IPS-18c (cell line): ENCODE measurements around the gene CCSER1.

Experiments used
- H3K4me3 ChIP-seq: 2 replicates; pipeline ENCODE4 v1.7.0; 2013; ENCODE audit warnings: low read depth, mild to moderate bottlenecking, low read length, moderate library complexity; ENCODE audit not compliant: insufficient read depth
- H3K9me3 ChIP-seq: one replicate; pipeline ENCODE4 v1.6.1; 2013; ENCODE audit warnings: mild to moderate bottlenecking, low read length, moderate library complexity; ENCODE audit not compliant: control insufficient read depth, insufficient read depth

CCSER1 gene

GRCh38 chr4:91485415-91485814 lies 1358.2 kb downstream of the CCSER1 start:
- H3K9me3 ChIP-seq: no peaks in the 10 kb centered on the region
- H3K4me3 ChIP-seq: no peak overlapping the region

DNA sequence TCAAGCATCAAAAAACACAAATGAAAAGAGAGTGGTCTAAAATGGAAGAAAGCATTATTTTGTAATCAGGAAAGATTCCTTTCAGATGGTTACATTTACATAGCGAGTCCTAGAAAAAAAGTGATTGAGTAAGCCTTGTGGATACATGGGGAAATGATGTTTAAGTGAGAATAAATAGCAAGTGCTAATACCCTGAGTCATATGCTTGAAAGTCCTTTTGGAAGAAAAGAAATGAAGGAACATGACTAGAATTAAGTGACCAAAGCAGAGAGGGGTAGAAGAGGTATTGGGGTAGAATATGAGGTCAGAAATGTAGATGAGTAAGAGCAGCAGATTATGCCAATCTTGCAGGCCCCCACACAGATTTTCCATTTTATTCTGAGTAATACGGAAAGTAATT lies 1361.8 kb downstream of the CCSER1 start:
- Histone ChIP-seq H3K4me3 (no peak overlapping the region), H3K9me3 (no peaks in the 10 kb centered on the region)

- H3K4me3 ChIP-seq: no peak overlapping the region
- no peaks in the 10 kb centered on the region for H3K9me3 ChIP-seq
Measured at GRCh38 chr4:91497892-91498291, 1370.7 kb downstream of the CCSER1 start.

DNA sequence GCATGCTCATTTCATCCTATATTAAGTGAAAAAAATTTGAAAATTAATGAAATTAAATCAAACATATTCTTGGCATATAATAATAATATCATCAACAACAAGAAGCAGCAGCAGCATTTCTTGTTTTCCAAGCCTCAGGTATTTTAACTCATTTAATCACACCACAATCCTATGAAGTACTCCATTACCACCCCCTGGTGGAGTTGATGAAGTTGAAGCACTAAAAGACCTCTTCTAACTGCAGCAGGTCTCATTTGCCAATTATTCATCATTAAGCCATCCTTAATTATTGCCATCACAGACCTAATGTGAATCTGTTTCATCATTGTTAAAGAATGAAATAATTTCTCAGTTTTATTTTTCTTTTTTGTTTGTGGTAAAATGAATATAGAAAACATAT lies 1375.2 kb downstream of the CCSER1 start:
- H3K4me3 ChIP-seq: no peak overlapping the region
- no peaks in the 10 kb centered on the region for H3K9me3 ChIP-seq

- no peak overlapping the region for H3K4me3 ChIP-seq
- H3K9me3 ChIP-seq: no peaks in the 10 kb centered on the region
Measured at GRCh38 chr4:91513326-91513725, 1386.1 kb downstream of the CCSER1 start.

DNA sequence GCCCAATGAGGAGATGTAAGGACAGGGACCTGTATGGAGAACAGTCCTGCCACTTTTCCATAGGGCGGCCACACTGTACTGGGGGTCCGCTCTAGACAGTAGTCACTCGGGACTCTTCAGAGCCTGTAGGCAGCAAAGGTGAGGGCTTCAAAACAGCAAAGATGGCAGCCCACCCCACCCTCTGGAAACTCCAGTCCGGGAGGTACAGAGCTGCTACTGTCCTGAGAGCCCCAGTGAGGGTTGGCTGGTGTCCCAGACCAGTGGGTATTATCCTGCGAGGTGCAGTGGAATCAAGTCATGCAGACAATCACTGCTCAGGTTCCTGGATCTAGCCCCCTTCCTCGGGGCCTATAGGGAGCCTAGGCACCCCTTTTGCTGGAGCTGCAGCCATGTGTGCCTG lies 1392.0 kb downstream of the CCSER1 start:
- Histone ChIP-seq H3K4me3 (no peak overlapping the region), H3K9me3 (no peaks in the 10 kb centered on the region)

GRCh38 chr4:91525621-91526020 lies 1398.4 kb downstream of the CCSER1 start:
- Histone ChIP-seq H3K9me3 (no peaks in the 10 kb centered on the region), H3K4me3 (no peak overlapping the region)

DNA sequence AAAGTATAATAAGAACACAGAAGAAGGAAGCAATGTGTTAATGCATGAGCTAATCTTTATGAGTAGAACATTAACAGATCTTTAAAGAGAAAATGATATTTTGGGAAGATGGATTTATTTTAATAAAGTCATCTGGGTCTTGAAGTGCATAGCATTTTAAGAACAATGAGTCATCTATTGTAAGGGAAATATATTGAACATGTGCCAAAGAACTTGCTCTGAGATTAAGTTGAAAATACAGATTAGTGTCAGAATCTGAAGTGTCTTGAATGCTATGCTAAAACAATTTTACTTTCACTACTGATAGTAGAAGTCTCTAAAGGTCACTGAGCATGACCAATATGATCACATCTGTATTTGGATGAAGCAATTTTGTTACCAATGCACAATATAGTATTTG lies 1399.9 kb downstream of the CCSER1 start:
- H3K4me3 ChIP-seq: no peak overlapping the region

GRCh38 chr4:91567594-91567993 lies 1440.4 kb downstream of the CCSER1 start:
- Histone ChIP-seq H3K4me3 (no peak overlapping the region), H3K9me3 (peaks cover 18% of the 10 kb centered on the region)

More for the DNA sequence above, 1399.9 kb downstream of the CCSER1 start:
- no peaks in the 10 kb centered on the region for H3K9me3 ChIP-seq

- Histone ChIP-seq H3K9me3 (no peaks in the 10 kb centered on the region), H3K4me3 (no peak overlapping the region)
Measured at GRCh38 chr4:91577864-91578263, 1450.7 kb downstream of the CCSER1 start.

- H3K4me3 ChIP-seq: no peak overlapping the region
- H3K9me3 ChIP-seq: no peaks in the 10 kb centered on the region
Measured at GRCh38 chr4:91590260-91590659, 1463.1 kb downstream of the CCSER1 start.

- Histone ChIP-seq H3K9me3 (no peaks in the 10 kb centered on the region), H3K4me3 (no peak overlapping the region)
Measured at GRCh38 chr4:91592125-91592524, 1464.9 kb downstream of the CCSER1 start.

- no peaks in the 10 kb centered on the region for H3K9me3 ChIP-seq
Measured at GRCh38 chr4:91596718-91597117, 1469.5 kb downstream of the CCSER1 start.

GRCh38 chr4:91598696-91599095 lies 1471.5 kb downstream of the CCSER1 start:
- Histone ChIP-seq H3K4me3 (no peak overlapping the region), H3K9me3 (no peaks in the 10 kb centered on the region)

More at GRCh38 chr4:91596718-91597117, 1469.5 kb downstream of the CCSER1 start:
- no peak overlapping the region for H3K4me3 ChIP-seq

DNA sequence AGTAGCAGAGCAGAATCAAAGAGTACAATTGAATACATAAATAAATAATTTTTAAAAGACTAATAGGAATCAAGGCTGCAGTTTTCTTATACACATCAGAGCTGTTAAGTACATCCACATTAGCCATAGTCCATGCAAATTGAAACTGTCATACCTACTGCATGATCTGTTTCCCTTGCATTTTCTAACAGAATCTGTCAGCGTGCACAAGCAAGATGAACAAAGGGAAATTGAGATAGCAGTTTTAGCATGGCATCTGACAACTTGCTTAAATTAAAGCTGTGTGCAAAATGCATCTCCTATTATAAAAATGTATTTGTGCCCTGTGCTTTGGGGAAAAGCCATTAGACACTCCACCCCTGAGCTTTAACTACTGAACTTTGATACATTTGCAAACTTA lies 1473.1 kb downstream of the CCSER1 start:
- Histone ChIP-seq H3K4me3 (no peak overlapping the region), H3K9me3 (no peaks in the 10 kb centered on the region)

GRCh38 chr4:91601401-91601800 lies 1474.2 kb downstream of the CCSER1 start:
- no peak overlapping the region for H3K4me3 ChIP-seq
- H3K9me3 ChIP-seq: no peaks in the 10 kb centered on the region

DNA sequence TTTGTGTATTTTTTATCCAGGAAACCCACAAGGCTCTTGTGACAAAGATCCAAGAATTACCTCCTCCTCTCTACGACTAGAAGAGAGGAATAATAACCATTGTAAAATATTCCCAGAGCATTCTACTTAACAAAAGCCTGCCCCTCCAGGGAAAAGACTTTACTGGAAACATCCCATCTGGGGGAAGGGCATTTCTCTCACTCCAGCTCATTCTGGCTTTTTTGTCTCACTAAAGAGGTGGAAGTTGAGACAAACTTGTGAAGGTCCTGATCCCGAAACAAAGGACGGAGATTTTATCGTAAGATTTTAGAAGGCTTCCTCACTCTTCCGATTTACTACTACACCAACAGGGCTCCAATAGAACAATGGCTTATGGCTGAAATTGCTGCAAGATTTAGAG lies 1484.6 kb downstream of the CCSER1 start:
- Histone ChIP-seq H3K9me3 (no peaks in the 10 kb centered on the region), H3K4me3 (no peak overlapping the region)

DNA sequence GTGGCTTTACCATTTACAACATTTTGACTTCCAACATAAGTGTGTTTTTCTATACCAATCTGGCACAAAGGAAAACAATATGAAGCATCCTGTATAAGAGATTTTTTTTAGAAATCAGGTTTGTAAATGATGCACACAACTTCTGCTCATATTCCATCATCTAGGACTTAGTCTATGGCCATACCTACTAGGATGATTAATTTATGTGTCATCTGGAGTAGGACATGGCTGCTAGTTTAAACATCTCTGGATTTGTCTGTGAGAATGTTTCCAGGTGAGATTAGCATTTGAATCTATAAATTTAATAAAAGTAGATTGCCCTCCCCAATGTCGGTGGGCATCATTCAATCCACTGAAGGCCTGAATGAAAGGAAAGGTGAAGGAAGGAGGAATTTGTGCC lies 1493.8 kb downstream of the CCSER1 start:
- Histone ChIP-seq H3K9me3 (no peaks in the 10 kb centered on the region), H3K4me3 (no peak overlapping the region)

DNA sequence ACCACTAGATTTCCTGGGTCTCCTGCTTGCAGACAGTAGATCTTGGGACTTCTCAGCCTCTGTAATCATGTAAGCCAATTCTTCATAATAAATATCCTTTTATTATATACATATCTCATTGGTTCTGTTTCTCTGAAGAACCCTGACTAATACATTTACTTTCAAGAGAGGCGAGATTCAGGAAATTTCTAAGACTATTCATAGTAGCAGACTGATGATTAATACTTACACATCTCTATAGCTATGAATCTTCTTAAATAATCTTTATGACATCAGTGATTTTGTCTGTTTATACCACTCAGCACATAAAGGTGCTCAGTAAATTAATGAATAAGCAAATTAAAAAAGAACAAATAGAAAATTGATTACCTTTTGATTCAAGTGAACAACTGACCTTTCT lies 1494.3 kb downstream of the CCSER1 start:
- Histone ChIP-seq H3K9me3 (no peaks in the 10 kb centered on the region), H3K4me3 (no peak overlapping the region)
